Measurements from ENCODE around the gene ILF3.

ILF3 gene

DNA sequence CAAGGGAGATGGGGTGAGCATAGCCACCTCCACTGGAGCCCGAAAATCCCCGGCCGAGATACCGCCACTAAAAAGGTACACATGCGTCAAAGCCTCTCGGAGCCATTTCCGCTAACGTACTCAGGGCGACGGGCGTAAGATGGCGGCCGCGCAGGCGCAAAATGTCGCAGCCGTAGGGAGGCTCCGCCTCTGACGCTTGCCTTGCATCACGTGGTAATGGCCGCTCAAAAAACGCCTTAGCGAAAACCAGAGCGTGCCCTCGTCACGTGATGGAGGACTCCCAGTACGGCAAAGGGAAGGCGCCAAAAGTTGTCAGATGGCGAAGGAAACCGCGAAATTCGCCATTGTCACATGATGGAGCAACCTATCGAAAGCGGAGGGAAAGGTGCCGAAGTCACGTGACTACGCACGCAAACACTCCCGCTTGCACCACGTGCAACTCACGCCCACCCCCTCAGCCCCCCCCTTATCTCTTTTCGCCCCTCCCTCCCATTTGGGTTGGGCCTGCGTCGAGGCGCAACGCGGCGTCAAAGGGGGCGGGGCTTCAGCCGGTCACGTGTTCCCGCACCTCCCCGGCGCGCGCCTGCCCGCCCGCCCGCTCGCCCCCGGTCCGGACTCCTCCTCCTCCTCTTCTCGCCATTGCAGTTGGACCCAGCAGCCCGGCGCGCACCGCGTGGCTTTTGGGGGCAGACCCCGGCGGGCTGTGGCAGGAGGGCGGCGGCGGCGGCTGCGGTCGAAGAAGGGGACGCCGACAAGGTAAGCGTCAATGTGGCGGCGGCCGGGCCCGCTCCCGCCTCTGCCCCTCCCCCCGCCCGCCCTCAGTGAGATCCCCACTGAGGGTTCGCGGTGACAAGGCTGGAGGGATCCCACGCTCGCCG lies at the start of gene ILF3:
TSS of gene ILF3 (plus strand) at position 615 of the 878 bp plus-strand sequence. CDS start 16,260 bp downstream, outside the sequence.
- in situ Hi-C loops (cut with HindIII; ENCODE audit: low sequenced_read_pairs): no loop called here

DNA sequence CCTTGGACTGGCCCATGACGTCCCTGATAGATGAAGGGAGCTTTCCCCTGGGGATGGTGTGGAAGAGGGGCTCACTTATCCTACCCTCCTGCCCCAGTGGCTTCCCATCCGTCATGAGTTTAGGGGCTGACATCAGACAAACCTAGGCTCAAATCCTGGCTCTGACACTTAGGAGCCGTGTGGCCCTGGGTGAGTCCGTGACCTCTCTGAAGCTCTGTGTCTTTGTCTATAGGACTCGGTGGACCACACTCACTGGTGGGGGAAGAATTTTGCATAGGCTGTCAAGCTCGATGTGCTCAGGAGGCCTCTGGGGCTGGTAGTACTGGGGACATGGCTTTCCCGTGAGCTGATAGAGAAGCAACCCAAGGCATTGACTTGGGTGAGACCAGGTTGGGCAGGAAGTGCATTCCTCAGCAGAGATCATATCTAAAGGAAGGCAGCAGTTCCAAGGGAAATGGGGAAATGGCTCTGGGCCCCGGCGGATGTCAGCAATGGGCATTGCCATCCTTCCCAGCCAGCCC lies 49.6 kb upstream of the ILF3 start:
- in situ Hi-C loops (cut with HindIII; ENCODE audit: low sequenced_read_pairs): no loop called here

DNA sequence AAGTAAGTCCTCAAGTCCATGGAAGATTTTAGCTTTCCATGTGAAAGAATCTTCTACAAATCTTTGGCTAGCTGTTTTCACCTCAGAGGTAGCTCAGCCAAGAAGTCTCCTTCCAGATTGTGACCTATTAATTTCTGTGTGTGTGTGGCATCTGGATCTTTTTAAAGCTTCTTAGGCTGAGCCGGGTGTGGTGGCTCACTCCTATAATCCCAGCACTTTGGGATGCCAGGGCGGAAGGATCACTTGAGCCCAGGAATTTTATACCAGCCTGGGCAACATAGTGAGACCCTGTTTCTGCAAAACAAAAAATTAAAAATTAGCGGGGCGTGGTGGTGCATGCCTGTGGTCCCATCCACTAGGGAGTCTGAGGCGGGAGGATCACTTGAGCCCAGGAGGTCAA lies 42.2 kb upstream of the ILF3 start:
- in situ Hi-C loops (cut with HindIII; ENCODE audit: low sequenced_read_pairs): loop anchor here (5.0 kb wide), 2 partner anchors 85 to 100 kb away; no protein-coding TSS in a partner anchor

DNA sequence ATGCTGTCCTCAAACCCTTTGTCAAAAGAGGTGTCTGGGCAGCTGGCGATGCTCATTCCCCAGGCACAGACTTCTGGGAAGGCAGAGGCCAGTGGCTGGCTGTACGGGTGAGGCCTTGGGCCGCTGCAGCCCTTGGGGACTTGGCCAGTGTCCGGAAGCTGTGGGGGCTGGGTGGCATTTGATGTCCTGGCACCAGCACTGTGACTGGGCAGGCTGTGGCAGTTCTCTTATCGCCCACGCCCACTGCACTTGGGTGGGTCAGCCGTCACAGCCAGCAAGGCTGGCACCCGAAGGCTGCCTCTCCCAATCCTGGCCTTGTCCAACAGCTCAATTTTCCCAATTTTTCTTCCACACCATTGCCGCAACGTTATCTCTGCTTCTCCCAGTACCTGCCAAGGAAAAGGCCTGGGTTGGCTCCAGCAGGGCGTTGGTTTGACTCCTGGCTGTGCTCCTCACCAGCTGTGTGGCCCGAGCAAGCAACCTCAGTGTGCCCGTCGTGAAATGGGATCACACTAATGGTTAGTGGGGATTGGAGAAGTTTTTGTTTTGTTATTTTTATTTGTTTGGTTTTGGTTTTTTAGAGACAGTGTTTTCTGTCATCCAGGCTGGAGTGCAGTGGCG lies 41.5 kb upstream of the ILF3 start:
- in situ Hi-C loops (cut with HindIII; ENCODE audit: low sequenced_read_pairs): loop anchor here (5.0 kb wide), 2 partner anchors 85 to 100 kb away; no protein-coding TSS in a partner anchor

DNA sequence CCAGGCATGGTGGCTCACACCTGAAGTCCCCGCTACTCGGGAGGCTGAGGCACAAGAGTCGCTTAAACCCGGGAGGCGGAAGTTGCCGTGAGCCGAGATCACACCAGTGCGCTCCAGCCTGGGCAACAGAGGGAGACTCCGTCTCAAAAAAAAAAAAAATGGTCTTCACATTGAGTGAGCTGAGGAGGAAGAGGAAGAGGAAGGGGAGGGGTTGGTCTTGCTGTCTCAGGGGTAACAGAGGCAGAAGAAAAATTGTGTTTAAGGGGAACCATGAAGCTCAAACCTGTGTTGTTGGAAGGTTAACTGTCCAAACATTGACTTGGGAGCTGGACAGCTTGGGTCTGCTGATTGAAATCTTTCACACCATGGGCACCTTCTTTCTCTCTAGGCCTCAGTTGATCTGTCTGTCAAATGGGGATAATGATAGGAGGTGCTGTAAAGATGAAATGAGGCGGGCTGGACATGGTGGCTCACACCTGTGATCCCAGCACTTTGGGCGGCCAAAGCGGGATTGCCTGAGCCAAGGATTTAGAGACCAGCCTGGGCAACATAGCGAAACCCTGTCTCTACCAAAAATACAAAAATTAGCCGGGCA lies 38.6 kb upstream of the ILF3 start:
- in situ Hi-C loops (cut with HindIII; ENCODE audit: low sequenced_read_pairs): no loop called here

DNA sequence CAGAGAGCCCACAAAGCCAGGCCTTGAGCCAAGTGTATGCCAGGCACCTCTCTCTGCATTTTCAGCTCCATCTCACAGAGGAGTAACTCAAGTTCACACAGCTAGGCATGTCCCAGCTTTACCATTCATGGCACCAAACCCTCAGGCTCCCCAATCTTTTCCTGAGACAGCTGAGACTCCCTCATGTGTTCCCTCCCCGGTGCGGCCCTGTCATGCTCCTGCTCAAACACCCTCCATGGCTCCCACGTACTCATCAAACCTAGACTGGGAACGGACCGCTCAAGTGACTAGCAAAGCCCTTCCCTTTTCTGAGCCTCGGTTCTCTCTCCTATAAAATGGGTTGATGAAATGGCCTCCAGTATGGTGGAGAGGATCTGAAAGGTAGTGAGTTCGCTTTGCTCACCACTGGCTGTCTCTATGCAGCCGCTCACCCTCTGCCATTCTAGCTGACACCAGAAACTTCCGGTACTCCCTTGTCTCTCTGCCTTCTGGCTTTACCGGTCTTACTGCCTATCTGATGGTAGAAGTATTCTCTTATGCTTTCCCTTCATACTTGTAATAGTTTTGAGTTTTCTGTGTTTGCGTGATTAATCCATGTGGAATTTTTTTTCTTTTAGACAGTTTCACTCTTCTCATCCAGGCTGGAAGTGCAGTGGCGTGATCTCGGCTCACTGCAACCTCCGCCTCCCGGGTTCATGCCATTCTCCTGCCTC lies 36.6 kb upstream of the ILF3 start:
- in situ Hi-C loops (cut with HindIII; ENCODE audit: low sequenced_read_pairs): no loop called here

DNA sequence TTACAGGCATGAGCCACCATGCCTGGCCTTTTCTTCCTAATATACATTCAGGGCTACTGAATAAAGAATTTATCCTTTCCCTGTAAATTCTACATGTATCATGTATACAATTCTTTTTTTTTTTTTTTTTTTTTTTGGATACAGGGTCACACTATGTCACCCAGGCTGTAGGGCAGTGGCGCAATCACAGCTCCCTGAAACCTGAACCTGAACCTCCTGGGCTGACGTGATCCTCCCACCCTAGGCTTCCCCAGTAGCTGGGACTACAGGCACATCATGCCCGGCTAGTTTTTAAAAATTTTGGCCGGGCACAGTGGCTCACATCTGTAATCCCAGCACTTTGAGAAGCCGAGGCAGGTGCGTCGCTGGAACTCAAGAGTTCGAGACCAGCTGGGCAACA lies 35.3 kb upstream of the ILF3 start:
- in situ Hi-C loops (cut with HindIII; ENCODE audit: low sequenced_read_pairs): no loop called here

DNA sequence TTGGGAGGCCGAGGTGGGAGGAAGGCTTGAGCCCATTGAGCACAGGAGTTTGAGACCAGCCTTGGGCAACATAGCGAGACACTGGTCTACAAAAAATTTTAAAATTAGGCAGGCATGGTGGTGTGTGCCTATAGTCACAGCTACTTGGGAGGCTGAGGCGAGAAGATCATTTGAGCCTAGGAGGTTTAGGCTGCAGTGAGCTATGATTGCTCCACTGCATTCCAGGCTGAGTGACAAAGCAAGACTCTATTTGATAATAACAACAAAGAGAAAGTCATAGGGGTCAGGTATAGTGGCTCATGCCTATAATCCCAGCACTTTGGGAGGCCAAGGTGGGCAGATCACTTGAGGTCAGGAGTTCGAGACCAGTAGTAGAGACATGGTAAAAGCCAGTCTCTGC lies 33.4 kb upstream of the ILF3 start:
- in situ Hi-C loops (cut with HindIII; ENCODE audit: low sequenced_read_pairs): no loop called here

DNA sequence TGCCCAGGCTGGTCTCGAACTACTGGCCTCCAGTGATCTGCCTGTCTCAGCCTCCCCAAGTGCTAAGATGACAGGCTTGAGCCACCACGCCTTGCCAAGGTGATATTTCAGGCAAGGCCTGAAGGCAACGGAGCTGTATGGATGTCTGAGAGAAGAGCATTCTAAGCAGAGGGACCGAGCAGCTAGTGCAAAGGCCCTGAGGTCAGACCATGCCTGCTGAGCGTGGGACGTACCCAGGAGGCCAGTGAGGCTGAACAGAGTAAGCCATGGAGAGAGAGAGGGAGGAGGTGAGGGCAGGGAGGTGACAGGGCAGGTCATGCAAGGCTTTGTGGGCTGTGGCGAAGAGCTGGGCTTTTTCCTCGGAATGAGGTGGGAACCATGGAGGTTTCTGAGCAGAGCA lies 32.2 kb upstream of the ILF3 start:
- in situ Hi-C loops (cut with HindIII; ENCODE audit: low sequenced_read_pairs): no loop called here

DNA sequence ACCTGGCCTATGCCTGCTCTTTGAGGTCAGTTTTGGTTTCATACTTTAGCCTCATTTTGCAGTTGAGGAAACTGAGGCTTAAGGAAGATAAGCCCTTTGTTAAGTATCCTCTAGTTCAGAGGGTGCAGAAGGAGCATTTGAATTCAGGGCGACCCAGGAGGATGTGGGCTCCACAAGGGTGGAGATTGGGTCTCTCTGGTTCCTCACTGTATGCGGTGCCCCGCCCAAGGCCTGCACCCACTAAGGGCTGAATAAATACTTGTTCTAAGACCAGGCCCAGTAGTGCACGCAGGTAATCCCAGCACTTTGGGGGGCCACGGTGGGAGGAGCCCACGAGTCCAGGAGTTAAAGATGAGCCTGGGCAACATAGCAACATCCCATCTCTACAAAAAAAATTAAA lies 29.6 kb upstream of the ILF3 start:
- in situ Hi-C loops (cut with HindIII; ENCODE audit: low sequenced_read_pairs): no loop called here

DNA sequence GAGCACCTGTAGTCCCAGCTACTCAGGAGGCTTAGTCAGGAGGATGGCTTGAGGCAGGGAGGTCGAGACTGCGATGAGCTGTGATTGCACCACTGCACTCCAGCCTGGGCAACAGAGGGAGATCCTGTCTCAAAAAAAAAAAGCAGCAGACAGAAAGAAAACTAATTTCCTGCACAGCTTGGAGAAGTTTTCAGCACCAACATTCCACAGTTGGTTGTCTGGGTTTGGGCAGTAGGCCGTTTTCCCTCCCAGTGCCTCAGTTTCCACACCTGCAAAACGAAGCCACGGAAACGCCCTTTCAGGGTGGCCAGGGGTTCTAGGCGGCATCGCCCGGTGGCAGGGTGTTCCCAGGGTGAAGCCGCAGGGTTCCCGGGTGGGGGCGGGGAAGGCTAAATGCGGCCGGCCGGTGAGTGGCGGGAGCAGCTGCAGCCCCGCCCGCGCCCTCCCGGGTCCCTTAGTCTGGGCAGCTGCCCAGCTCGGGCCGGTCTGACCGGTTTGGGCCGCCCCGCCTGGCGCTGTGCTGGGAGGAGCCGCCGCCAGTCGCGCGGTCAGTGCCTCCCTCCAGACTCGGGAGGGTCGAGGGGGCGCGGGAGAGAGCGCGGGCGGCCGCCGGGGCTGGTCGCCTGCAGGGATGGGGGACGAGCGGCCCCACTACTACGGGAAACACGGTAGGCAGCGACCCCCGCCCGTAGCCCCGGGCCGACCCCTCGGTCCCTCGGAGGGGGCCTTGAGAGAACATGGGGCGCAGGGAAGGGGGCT lies 29.0 kb upstream of the ILF3 start, which contains the start of gene SLC44A2:
TSS of gene SLC44A2 (plus strand) at position 551 of the 759 bp plus-strand sequence. CDS start at position 632, 81 bp downstream.
- in situ Hi-C loops (cut with HindIII; ENCODE audit: low sequenced_read_pairs): no loop called here

DNA sequence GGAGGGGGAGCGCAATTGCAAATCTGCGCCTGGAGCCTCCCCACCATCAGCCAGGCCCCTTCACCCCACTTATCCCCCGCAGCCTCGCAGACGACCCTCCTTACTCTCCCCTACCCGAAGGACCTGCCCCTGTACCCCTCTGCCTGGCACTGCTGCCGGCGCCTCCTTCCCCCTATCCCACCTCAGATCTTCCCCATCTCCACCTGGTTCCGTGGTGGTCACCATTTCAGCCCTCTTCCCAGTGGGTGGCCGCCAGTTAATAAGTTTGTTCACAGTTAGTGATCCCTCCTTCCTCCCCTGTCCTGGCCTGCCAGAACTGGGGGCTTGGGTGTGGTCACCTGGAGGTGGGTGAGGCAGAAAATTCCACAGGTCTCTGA lies 28.4 kb upstream of the ILF3 start:
- in situ Hi-C loops (cut with HindIII; ENCODE audit: low sequenced_read_pairs): no loop called here

DNA sequence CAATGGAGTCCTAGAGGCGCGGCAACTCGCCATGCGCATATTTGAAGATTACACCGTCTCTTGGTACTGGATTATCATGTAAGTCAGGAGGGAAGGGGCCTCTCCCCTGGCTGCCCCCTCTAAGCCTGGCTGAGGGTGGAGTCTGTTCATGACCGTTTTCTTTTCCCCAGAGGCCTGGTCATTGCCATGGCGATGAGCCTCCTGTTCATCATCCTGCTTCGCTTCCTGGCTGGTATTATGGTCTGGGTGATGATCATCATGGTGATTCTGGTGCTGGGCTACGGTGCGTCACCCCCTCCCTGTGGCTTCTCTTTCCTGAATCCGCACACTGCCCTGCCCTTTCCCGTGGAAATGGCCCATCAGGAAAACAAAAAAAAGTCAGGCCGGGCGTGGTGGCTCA lies 22.3 kb upstream of the ILF3 start:
- in situ Hi-C loops (cut with HindIII; ENCODE audit: low sequenced_read_pairs): no loop called here

DNA sequence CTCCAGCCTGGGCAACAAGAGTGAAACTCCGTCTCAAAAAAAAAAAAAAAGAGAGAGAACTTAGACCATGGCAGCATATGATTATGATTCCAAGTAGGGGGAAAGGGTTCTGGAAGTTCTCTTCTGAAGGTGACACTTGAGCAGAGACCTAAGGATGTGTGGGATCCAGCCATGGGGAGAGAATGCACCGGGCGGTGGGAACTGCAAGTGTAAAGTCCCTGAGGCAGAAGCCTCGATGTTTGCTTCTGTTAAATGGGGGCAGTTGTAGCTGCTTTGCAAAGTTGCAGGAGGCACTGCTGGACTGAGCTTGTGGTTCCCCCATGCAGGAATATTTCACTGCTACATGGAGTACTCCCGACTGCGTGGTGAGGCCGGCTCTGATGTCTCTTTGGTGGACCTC lies 19.7 kb upstream of the ILF3 start:
- in situ Hi-C loops (cut with HindIII; ENCODE audit: low sequenced_read_pairs): no loop called here

DNA sequence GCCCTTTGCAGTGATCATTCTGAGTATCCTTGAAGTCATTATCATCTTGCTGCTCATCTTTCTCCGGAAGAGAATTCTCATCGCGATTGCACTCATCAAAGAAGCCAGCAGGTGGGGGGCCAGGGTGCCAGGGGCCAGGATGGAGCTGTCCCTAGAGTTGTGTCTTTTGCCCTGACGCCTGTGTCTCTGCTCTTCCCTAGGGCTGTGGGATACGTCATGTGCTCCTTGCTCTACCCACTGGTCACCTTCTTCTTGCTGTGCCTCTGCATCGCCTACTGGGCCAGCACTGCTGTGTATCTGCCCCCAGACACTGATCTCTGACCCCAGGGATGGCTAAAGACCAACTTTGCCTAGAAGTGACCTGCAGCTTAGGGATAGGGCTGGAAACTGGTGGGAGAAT lies 19.2 kb upstream of the ILF3 start:
- in situ Hi-C loops (cut with HindIII; ENCODE audit: low sequenced_read_pairs): no loop called here

DNA sequence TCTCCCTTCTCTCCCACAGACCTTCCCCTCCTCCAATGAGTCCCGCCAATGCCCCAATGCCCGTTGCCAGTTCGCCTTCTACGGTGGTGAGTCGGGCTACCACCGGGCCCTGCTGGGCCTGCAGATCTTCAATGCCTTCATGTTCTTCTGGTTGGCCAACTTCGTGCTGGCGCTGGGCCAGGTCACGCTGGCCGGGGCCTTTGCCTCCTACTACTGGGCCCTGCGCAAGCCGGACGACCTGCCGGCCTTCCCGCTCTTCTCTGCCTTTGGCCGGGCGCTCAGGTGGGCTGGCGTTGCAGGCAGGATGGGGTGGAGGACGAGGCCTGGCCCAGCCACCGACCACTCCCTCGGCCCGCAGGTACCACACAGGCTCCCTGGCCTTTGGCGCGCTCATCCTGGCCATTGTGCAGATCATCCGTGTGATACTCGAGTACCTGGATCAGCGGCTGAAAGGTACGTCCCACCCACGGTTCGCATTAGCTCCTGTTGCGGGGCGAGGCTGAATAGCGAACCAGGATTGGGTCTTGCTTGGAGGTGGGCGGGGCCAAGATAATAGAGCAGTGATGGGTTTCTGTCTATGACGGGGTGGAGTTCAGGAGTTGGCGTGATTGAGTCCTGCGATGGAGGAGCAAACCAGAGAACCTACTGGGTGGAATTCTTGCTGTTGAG lies 17.7 kb upstream of the ILF3 start:
- in situ Hi-C loops (cut with HindIII; ENCODE audit: low sequenced_read_pairs): no loop called here

DNA sequence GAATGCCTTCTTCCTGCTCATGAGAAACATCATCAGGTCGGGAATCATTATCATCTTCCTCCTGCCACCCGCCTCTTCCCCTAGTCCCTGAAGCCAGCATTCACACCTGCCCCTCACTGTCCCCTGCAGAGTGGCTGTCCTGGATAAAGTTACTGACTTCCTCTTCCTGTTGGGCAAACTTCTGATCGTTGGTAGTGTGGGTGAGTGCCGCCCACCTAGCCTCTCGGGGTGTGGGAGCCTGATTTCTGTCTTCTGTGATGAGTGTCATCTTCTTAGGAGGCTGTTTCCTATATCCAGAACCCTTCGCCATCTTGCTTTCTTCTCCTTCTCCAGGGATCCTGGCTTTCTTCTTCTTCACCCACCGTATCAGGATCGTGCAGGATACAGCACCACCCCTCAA lies 16.3 kb upstream of the ILF3 start:
- in situ Hi-C loops (cut with HindIII; ENCODE audit: low sequenced_read_pairs): no loop called here

DNA sequence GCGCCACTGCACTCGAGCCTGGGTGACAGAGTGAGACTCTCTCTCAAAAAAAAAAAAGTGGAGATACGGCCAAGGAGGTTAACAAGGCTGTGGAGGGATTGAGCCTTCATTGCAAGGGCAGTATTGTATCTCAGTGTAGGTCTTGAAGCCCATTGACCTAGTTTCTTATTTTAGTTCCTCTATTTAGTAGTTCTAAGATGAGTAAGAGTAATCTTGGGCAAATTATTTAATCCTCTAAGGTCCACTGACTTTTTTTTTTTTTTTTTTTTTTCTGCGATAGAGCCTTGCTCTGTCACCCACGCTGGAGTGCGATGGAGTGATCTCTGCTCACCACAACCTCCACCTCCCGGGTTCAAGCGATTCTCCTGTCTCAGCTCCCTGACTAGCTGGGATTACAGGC lies 14.3 kb upstream of the ILF3 start:
- in situ Hi-C loops (cut with HindIII; ENCODE audit: low sequenced_read_pairs): no loop called here

DNA sequence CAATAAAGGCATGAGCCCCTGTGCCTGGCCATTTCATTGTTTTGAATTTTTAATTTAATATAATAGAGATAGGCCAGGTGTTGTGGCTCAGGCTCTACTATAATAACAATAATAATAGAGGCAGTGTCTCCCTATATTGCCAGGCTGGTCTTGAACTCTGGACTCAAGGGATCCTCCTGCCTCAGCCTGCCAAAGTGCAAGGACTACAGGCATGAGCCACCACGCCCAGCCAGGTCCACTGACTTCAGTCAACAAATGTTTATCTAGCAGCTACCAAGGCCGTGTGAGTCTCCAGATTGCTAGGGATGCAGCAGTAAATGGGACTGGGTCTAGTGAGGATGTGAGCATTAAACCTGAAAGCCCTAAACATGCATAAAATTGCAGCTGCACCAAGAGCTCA lies 13.8 kb upstream of the ILF3 start:
- in situ Hi-C loops (cut with HindIII; ENCODE audit: low sequenced_read_pairs): no loop called here

DNA sequence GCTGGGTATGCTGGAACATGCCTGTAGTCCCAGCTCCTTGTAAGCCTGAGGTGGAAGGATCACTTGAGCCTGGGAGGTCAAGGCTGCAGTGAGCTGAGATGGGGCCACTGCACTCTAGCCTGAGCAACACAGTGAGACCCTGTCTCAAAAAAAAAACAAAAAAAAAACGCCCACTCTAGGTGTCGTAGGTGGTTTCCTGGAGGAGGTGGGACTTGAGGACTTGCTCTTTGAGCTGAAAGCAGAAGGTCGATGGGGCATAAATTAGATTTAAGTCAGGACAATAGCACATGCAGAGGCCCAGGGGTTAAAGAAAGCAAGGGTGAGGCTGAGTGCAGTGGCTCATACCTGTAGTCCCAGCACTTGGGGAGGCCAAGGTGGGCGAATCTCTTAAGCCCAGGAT lies 12.9 kb upstream of the ILF3 start:
- in situ Hi-C loops (cut with HindIII; ENCODE audit: low sequenced_read_pairs): no loop called here

Measured in endothelial cell of hepatic sinusoid (primary cell).